ENCODE measurements around the gene GPR150. TPM values are rescaled to one million over a fixed set of nuclear protein-coding genes. Genes with fewer than 3 reads are reported as not detected.

Gene GPR150
- total and polyA plus RNA-seq, 10 of the 15 experiments (the other 5 are each of a cell fraction or from before 2014, with no cell fraction given), result 0.08 to 1.1 (median 0.37) TPM; not detected in 1

DNA sequence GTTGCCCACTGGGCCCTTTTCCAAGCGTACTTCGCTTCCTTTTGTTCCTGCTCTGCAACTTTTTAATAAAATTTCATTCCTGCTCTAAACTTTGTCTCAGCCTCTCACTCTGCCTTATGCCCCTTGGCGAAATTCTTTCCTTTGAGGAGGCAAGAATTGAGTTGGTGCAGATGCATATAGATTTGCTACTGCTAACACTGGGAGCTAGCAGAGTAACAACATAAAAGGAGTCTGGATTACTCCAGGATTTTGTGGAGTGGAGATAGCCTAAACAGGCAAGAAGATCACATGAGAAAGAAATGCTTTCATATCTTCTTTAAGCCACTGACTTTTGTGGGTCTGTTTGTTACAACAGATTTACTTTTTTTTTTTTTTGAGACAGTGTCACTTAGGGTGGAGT, 13.8 kb downstream of the GPR150 start:
- SMC1A ChIA-PET (ENCODE audit: uncharacterized antibody, unreplicated experiment), result interaction anchor here (1.6 kb wide), 1 partner anchor 9 kb away, joined by 6 read pairs; no protein-coding TSS in a partner anchor
- no peaks in the 10 kb centered on the region for H4K20me1 ChIP-seq (ENCODE audit: control insufficient read depth, insufficient read depth)
- no peak overlapping the region for H2AFZ ChIP-seq (ENCODE audit: control insufficient read depth, low read depth, low read length)
- H3K36me3 ChIP-seq (ENCODE audit: control insufficient read depth in 2 of 2, insufficient read depth in 2 of 2, low read length in 1 of 2), result no peaks in the 10 kb centered on the region
- peaks cover 8% of the 10 kb centered on the region; the same call in 1 of the 2 replicates for H3K4me1 ChIP-seq (ENCODE audit: control insufficient read depth, insufficient read depth, low read length)
- TF ChIP-seq BCL11A (IDR thresholded peaks at IDR 0.05; ENCODE audit: low read depth, low read length) (no peak), TCF3 (IDR thresholded peaks at IDR 0.05; ENCODE audit: borderline replicate concordance, insufficient read depth, low read depth, low read length) (no peak), RUNX3 (IDR thresholded peaks at IDR 0.05; ENCODE audit: low read length) (no peak)
- TF ChIP-seq, protein P1, sequence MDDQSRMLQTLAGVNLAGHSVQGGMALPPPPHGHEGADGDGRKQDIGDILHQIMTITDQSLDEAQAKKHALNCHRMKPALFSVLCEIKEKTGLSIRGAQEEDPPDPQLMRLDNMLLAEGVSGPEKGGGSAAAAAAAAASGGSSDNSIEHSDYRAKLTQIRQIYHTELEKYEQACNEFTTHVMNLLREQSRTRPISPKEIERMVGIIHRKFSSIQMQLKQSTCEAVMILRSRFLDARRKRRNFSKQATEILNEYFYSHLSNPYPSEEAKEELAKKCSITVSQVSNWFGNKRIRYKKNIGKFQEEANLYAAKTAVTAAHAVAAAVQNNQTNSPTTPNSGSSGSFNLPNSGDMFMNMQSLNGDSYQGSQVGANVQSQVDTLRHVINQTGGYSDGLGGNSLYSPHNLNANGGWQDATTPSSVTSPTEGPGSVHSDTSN (IDR thresholded peaks at IDR 0.05; ENCODE audit: insufficient replicate concordance, low read depth, low read length), result no peak
- no peak overlapping the region for H3K9ac ChIP-seq (ENCODE audit: control insufficient read depth, insufficient read depth, low read length)
- WGBS (ENCODE audit: insufficient coverage, insufficient replicate concordance, low lambda C conversion rate, missing lambda C conversion rate), result 95% methylated on average over 3 of the region's 3 CpGs
- H3K27me3 ChIP-seq (replicated peaks in 1 of 2; ENCODE audit: control insufficient read depth in 2 of 2, insufficient read depth in 2 of 2, low read length in 1 of 2), result no peaks in the 10 kb centered on the region
- no peak for FAIRE-seq
- CTCF ChIA-PET, result interaction anchor here (1.6 kb wide), 1 partner anchor 325 kb away, joined by 5 read pairs; no protein-coding TSS in a partner anchor
- no peaks in the 10 kb centered on the region for H3K79me2 ChIP-seq (ENCODE audit: control insufficient read depth, insufficient read depth, low read length)
- H3K27ac ChIP-seq (ENCODE audit: control insufficient read depth, insufficient read depth), result no peak overlapping the region
- POLR2A ChIA-PET, result no interaction called here
- H3K4me2 ChIP-seq (ENCODE audit: control insufficient read depth, insufficient read depth), result no peak overlapping the region
- peaks cover 6% of the 10 kb centered on the region; the same call in 2 of the 3 replicates for H3K9me3 ChIP-seq (replicated peaks; ENCODE audit: control insufficient read depth, insufficient read depth, low read length)
- BruUV-seq (replicated peaks), result no TSS peak
- no peak for ATAC-seq
- no peak overlapping the region for H3K4me3 ChIP-seq
- intact Hi-C loops (cut with micrococcal nuclease; ENCODE audit: unreplicated experiment), result no loop called here
- in situ Hi-C loops (cut with MboI), result no loop called here
- RAD21 ChIA-PET (ENCODE audit: unreplicated experiment), result no interaction called here
- no peak for DNase-seq (ENCODE audit: low read depth, low spot score)

DNA sequence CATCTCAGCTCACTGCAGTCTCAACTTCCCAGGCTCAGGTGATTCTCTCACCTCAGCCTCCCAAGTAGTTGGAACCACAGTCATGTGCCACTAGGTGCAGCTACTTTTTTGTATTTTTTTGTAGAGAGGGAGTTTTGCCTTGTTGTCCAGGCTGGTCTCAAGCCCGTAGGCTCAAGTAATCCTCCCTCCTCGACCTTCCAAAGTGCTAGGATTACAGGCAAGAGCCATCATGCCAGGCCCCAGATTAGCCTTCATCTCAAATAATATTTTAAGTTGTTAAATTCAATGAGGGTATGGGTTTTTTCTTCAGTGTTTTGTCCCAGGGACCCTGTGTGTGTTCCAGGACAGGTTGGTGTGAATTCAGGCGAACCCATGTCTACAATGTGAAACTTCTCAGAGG, 14.2 kb downstream of the GPR150 start:
- intact Hi-C loops (cut with micrococcal nuclease; ENCODE audit: unreplicated experiment) (no loop called here), in situ Hi-C loops (cut with MboI) (no loop called here)
- Histone ChIP-seq H3K9me3 (replicated peaks; ENCODE audit: control insufficient read depth, insufficient read depth, low read length) (peaks cover 6% of the 10 kb centered on the region; the same call in 2 of the 3 replicates), H3K4me2 (ENCODE audit: control insufficient read depth, insufficient read depth) (no peak overlapping the region), H3K4me1 (ENCODE audit: control insufficient read depth, insufficient read depth, low read length) (peaks cover 8% of the 10 kb centered on the region; the same call in 1 of the 2 replicates), H3K79me2 (ENCODE audit: control insufficient read depth, insufficient read depth, low read length) (no peaks in the 10 kb centered on the region), H3K27ac (ENCODE audit: control insufficient read depth, insufficient read depth) (no peak overlapping the region), H2AFZ (ENCODE audit: control insufficient read depth, low read depth, low read length) (no peak overlapping the region), H4K20me1 (ENCODE audit: control insufficient read depth, insufficient read depth) (no peaks in the 10 kb centered on the region), H3K9ac (ENCODE audit: control insufficient read depth, insufficient read depth, low read length) (no peak overlapping the region), H3K36me3 (ENCODE audit: control insufficient read depth in 2 of 2, insufficient read depth in 2 of 2, low read length in 1 of 2) (no peaks in the 10 kb centered on the region), H3K4me3 (no peak overlapping the region), H3K27me3 (replicated peaks in 1 of 2; ENCODE audit: control insufficient read depth in 2 of 2, insufficient read depth in 2 of 2, low read length in 1 of 2) (no peaks in the 10 kb centered on the region)
- ChIA-PET SMC1A (ENCODE audit: uncharacterized antibody, unreplicated experiment) (interaction anchor here (1.6 to 1.7 kb wide), 2 partner anchors 8 to 148 kb away, joined by 5 to 6 read pairs; no protein-coding TSS in a partner anchor), CTCF (interaction anchor here (1.4 to 1.6 kb wide), 2 partner anchors 147 to 325 kb away, joined by 5 read pairs; no protein-coding TSS in a partner anchor), POLR2A (no interaction called here), RAD21 (ENCODE audit: unreplicated experiment) (no interaction called here)
- 94% methylated on average over 3 of the region's 3 CpGs for WGBS (ENCODE audit: insufficient coverage, insufficient replicate concordance, low lambda C conversion rate, missing lambda C conversion rate)
- ATAC-seq (no peak), FAIRE-seq (no peak), DNase-seq (ENCODE audit: low read depth, low spot score) (no peak)
- no TSS peak for BruUV-seq (replicated peaks)
- TF ChIP-seq MEF2A (IDR thresholded peaks at IDR 0.05; ENCODE audit: insufficient read depth, low read depth, low read length) (no peak), ZNF622 (IDR thresholded peaks at IDR 0.05) (no peak), NR2C1 (IDR thresholded peaks at IDR 0.05) (no peak)
- TF ChIP-seq, protein P2, sequence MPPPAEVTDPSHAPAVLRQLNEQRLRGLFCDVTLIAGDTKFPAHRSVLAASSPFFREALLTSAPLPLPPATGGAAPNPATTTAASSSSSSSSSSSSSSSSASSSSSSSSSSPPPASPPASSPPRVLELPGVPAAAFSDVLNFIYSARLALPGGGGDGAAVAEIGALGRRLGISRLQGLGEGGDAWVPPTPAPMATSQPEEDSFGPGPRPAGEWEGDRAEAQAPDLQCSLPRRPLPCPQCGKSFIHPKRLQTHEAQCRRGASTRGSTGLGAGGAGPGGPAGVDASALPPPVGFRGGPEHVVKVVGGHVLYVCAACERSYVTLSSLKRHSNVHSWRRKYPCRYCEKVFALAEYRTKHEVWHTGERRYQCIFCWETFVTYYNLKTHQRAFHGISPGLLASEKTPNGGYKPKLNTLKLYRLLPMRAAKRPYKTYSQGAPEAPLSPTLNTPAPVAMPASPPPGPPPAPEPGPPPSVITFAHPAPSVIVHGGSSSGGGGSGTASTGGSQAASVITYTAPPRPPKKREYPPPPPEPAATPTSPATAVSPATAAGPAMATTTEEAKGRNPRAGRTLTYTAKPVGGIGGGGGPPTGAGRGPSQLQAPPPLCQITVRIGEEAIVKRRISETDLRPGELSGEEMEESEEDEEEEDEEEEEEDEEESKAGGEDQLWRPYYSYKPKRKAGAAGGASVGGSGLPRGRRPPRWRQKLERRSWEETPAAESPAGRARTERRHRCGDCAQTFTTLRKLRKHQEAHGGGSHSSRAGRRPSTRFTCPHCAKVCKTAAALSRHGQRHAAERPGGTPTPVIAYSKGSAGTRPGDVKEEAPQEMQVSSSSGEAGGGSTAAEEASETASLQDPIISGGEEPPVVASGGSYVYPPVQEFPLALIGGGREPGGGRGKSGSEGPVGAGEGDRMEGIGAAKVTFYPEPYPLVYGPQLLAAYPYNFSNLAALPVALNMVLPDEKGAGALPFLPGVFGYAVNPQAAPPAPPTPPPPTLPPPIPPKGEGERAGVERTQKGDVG (CRISPR knock-in tag; IDR thresholded peaks at IDR 0.05), result no peak

Measured in GM12878 (cell line).